ENCODE data around the gene THYN1. TPM values are rescaled to one million over a fixed set of nuclear protein-coding genes. Genes with fewer than 3 reads are reported as not detected.
A peak's percentile ranks its signal among the peaks of the same experiment; 100 is the strongest.

THYN1 gene
- total and polyA plus RNA-seq, 4 donors, result 54.4 to 91.2 (median 73.2) TPM

- under 1% methylated on average over 88 of the region's 88 CpGs for WGBS (ENCODE audit: insufficient coverage)
- H3K4me3 ChIP-seq (ENCODE audit: low read depth, low read length), result no peak overlapping the region
- H3K27me3 ChIP-seq (ENCODE audit: control insufficient read depth, insufficient read depth, low read length), result peaks cover 66% of the 10 kb centered on the region
- no peaks in the 10 kb centered on the region for H3K9me3 ChIP-seq (ENCODE audit: control insufficient read depth, insufficient read depth, low read length)
- no peak overlapping the region for H3K27ac ChIP-seq (ENCODE audit: low read depth, low read length)
- peak in 1 of 6 donors; percentile 52 for DNase-seq (ENCODE audit: low read depth in 4 of 6, low spot score in 6 of 6)
- no peaks in the 10 kb centered on the region for H3K36me3 ChIP-seq (ENCODE audit: control insufficient read depth, insufficient read depth, low read length)
- peaks cover 20% of the 10 kb centered on the region for H3K4me1 ChIP-seq (ENCODE audit: control insufficient read depth, insufficient read depth, low read length)
Measured at GRCh38 chr11:134276396-134277182, 23.4 kb upstream of the THYN1 start.

DNA sequence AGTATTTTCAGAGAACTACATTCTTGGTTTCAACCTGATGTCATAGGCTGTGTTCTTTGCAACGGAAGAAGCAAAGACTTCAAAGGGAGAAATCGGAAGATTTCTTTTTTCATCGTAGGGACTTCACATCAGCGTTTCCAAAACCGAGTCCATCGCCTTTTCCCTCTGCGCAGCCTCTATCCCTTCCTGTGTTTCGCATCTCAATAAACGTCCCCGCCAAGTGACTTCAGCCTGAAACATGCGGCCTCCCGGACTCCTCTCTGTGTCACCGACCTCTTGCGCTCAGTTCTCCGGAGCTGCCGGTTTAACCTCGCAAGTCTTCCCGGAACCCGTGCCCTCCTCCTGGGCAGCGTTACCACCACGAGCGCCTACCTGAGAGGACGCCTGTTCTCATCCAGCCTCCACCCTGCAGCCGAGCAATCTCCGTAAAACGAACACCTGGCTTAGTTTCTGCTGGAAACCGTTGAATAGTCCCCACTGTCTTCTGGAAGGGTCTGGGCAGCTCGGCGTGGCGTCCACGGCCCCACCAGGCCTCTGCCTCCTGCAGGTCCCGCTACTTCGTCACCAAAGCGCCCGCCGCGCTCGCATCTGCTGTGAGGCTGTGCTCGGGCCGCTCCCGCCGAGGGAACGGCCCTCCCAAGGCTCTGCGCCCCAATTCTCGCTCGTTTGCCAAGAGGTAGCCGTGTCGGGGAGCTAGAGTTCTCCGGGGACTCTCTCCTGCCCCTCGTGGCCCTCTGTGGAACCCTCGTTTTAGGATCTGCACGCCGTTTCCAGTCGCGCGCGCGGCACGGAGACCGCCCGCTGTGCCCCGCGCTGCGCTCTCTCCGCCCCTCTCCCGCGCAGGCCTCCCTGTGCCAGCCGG lies 22.6 kb upstream of the THYN1 start, which contains the start of gene GLB1L3:
Gene GLB1L3 (plus strand): TSS at position 846 of the 862 bp plus-strand sequence. CDS start 362 bp downstream, outside the sequence.
- Histone ChIP-seq H3K27ac (ENCODE audit: low read depth, low read length) (no peak within 1 kb of the TSS), H3K4me1 (ENCODE audit: control insufficient read depth, insufficient read depth, low read length) (peaks cover 20% of the 10 kb centered on the region), H3K36me3 (ENCODE audit: control insufficient read depth, insufficient read depth, low read length) (no peaks in the 10 kb centered on the region), H3K4me3 (ENCODE audit: low read depth, low read length) (peak within 1 kb of the TSS; percentile 40), H3K9me3 (ENCODE audit: control insufficient read depth, insufficient read depth, low read length) (no peaks in the 10 kb centered on the region), H3K27me3 (ENCODE audit: control insufficient read depth, insufficient read depth, low read length) (peaks cover 67% of the 10 kb centered on the region)
- WGBS (ENCODE audit: insufficient coverage), result under 1% methylated on average over 68 of the region's 68 CpGs
- peak in 4 of 6 donors; percentile 28 to 87 (median 60) for DNase-seq (ENCODE audit: low read depth in 4 of 6, low spot score in 6 of 6)

DNA sequence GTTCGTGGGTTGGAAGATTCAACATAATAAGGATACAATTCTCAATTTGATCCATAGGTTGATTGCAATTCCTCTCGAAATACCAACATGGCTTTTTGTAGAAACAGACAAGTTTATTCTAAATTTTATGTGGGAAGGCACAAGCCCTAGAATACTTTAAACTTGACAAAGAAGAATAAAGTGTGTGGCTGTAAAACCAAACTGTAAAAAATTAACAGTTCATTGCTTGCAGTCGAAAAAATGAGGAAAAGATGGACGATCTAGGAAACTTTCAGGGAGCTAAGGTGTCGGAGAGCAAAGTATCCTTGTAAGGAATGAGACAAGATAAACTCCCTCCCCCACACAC lies 22.0 kb upstream of the THYN1 start:
- Histone ChIP-seq H3K4me1 (ENCODE audit: control insufficient read depth, insufficient read depth, low read length) (peaks cover 20% of the 10 kb centered on the region), H3K27ac (ENCODE audit: low read depth, low read length) (no peak overlapping the region), H3K36me3 (ENCODE audit: control insufficient read depth, insufficient read depth, low read length) (no peaks in the 10 kb centered on the region), H3K4me3 (ENCODE audit: low read depth, low read length) (no peak overlapping the region), H3K27me3 (ENCODE audit: control insufficient read depth, insufficient read depth, low read length) (peaks cover 67% of the 10 kb centered on the region), H3K9me3 (ENCODE audit: control insufficient read depth, insufficient read depth, low read length) (no peaks in the 10 kb centered on the region)
- no CpG with 5 or more reads among the region's 5 CpGs for WGBS (ENCODE audit: insufficient coverage)
- DNase-seq (ENCODE audit: low read depth in 4 of 6, low spot score in 6 of 6), result no peak

DNA sequence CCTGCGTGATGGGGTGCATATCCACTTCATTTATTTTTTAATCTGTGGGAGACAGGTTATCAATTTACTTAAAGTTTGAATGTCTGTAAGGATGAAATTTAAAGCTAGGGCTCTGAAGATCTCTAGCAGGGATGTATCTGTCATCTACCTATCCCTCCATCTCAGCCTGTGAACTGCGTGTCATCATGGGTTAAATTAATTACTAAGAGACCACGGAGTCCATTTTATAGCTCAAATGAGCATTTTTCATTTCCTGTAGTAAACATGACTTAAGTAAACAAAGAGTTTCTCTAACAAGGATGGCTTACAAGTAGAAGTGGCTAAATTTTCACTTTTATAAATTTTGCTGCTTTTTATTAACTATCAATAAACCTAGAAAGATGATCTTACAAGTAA lies 20.2 kb upstream of the THYN1 start:
- no peak overlapping the region for H3K4me3 ChIP-seq (ENCODE audit: low read depth, low read length)
- no peaks in the 10 kb centered on the region for H3K36me3 ChIP-seq (ENCODE audit: control insufficient read depth, insufficient read depth, low read length)
- no peaks in the 10 kb centered on the region for H3K9me3 ChIP-seq (ENCODE audit: control insufficient read depth, insufficient read depth, low read length)
- peaks cover 20% of the 10 kb centered on the region for H3K4me1 ChIP-seq (ENCODE audit: control insufficient read depth, insufficient read depth, low read length)
- peaks cover 64% of the 10 kb centered on the region for H3K27me3 ChIP-seq (ENCODE audit: control insufficient read depth, insufficient read depth, low read length)
- no CpG with 5 or more reads among the region's 3 CpGs for WGBS (ENCODE audit: insufficient coverage)
- H3K27ac ChIP-seq (ENCODE audit: low read depth, low read length), result no peak overlapping the region
- no peak for DNase-seq (ENCODE audit: low read depth in 4 of 6, low spot score in 6 of 6)

- Histone ChIP-seq H3K4me1 (ENCODE audit: control insufficient read depth, insufficient read depth, low read length) (peaks cover 18% of the 10 kb centered on the region), H3K27ac (ENCODE audit: low read depth, low read length) (no peak overlapping the region), H3K4me3 (ENCODE audit: low read depth, low read length) (no peak overlapping the region), H3K36me3 (ENCODE audit: control insufficient read depth, insufficient read depth, low read length) (no peaks in the 10 kb centered on the region), H3K9me3 (ENCODE audit: control insufficient read depth, insufficient read depth, low read length) (no peaks in the 10 kb centered on the region), H3K27me3 (ENCODE audit: control insufficient read depth, insufficient read depth, low read length) (peaks cover 59% of the 10 kb centered on the region)
- WGBS (ENCODE audit: insufficient coverage), result 26% methylated on average over 8 of the region's 18 CpGs
- DNase-seq (ENCODE audit: low read depth in 4 of 6, low spot score in 6 of 6), result peak in 1 of 6 donors; percentile 26
Measured at GRCh38 chr11:134272381-134273316, 19.5 kb upstream of the THYN1 start.

- WGBS (ENCODE audit: insufficient coverage), result 100% methylated on average over 1 of the region's 4 CpGs
- Histone ChIP-seq H3K36me3 (ENCODE audit: control insufficient read depth, insufficient read depth, low read length) (no peaks in the 10 kb centered on the region), H3K4me3 (ENCODE audit: low read depth, low read length) (no peak overlapping the region), H3K27me3 (ENCODE audit: control insufficient read depth, insufficient read depth, low read length) (peaks cover 52% of the 10 kb centered on the region), H3K27ac (ENCODE audit: low read depth, low read length) (no peak overlapping the region), H3K9me3 (ENCODE audit: control insufficient read depth, insufficient read depth, low read length) (no peaks in the 10 kb centered on the region), H3K4me1 (ENCODE audit: control insufficient read depth, insufficient read depth, low read length) (peaks cover 13% of the 10 kb centered on the region)
- DNase-seq (ENCODE audit: low read depth in 4 of 6, low spot score in 6 of 6), result no peak
Measured at GRCh38 chr11:134271978-134272377, 18.8 kb upstream of the THYN1 start.

GRCh38 chr11:134270250-134270714 lies 17.1 kb upstream of the THYN1 start:
- H3K36me3 ChIP-seq (ENCODE audit: control insufficient read depth, insufficient read depth, low read length), result no peaks in the 10 kb centered on the region
- H3K4me3 ChIP-seq (ENCODE audit: low read depth, low read length), result no peak overlapping the region
- no peaks in the 10 kb centered on the region for H3K9me3 ChIP-seq (ENCODE audit: control insufficient read depth, insufficient read depth, low read length)
- no peak for DNase-seq (ENCODE audit: low read depth in 4 of 6, low spot score in 6 of 6)
- H3K27me3 ChIP-seq (ENCODE audit: control insufficient read depth, insufficient read depth, low read length), result peaks cover 39% of the 10 kb centered on the region
- H3K4me1 ChIP-seq (ENCODE audit: control insufficient read depth, insufficient read depth, low read length), result no peaks in the 10 kb centered on the region
- 35% methylated on average over 4 of the region's 5 CpGs for WGBS (ENCODE audit: insufficient coverage)
- H3K27ac ChIP-seq (ENCODE audit: low read depth, low read length), result no peak overlapping the region

GRCh38 chr11:134267966-134268365 lies 14.8 kb upstream of the THYN1 start:
- Histone ChIP-seq H3K27me3 (ENCODE audit: control insufficient read depth, insufficient read depth, low read length) (peaks cover 16% of the 10 kb centered on the region), H3K27ac (ENCODE audit: low read depth, low read length) (no peak overlapping the region), H3K9me3 (ENCODE audit: control insufficient read depth, insufficient read depth, low read length) (no peaks in the 10 kb centered on the region), H3K36me3 (ENCODE audit: control insufficient read depth, insufficient read depth, low read length) (peaks cover 7% of the 10 kb centered on the region), H3K4me1 (ENCODE audit: control insufficient read depth, insufficient read depth, low read length) (no peaks in the 10 kb centered on the region), H3K4me3 (ENCODE audit: low read depth, low read length) (no peak overlapping the region)
- WGBS (ENCODE audit: insufficient coverage), result 69% methylated on average over 8 of the region's 11 CpGs
- peak in 1 of 6 donors; percentile 35 for DNase-seq (ENCODE audit: low read depth in 4 of 6, low spot score in 6 of 6)

DNA sequence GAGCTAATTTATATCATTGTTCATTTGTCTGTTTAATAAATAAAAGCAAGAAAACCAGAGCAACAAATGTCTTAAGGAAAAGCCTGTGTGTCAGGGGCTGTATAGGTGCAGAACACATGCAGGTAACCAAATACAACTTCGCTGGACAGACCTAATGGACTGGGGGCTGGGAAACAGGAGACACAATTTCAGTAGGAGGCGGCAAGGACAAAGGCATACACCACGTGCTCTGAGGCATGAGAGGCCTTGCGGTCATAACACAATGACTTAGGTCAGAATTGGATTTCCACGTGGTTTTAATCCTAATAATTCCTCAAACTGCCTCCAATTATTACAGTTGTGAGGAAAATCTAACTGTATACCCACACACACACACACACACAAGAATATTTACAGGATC lies 14.3 kb upstream of the THYN1 start:
- no peak for DNase-seq (ENCODE audit: low read depth in 4 of 6, low spot score in 6 of 6)
- Histone ChIP-seq H3K9me3 (ENCODE audit: control insufficient read depth, insufficient read depth, low read length) (no peaks in the 10 kb centered on the region), H3K4me3 (ENCODE audit: low read depth, low read length) (no peak overlapping the region), H3K27ac (ENCODE audit: low read depth, low read length) (no peak overlapping the region), H3K4me1 (ENCODE audit: control insufficient read depth, insufficient read depth, low read length) (no peaks in the 10 kb centered on the region), H3K27me3 (ENCODE audit: control insufficient read depth, insufficient read depth, low read length) (peaks cover 11% of the 10 kb centered on the region), H3K36me3 (ENCODE audit: control insufficient read depth, insufficient read depth, low read length) (peaks cover 10% of the 10 kb centered on the region)
- 46% methylated on average over 4 of the region's 5 CpGs for WGBS (ENCODE audit: insufficient coverage)
